HCT116 (cell line): ENCODE data around the gene AMELX.

Source experiments
- CTCF ChIP-seq, 3 experiments: fragments of 200-600 bp in 1 of 3; sonication (generic) in 1 of 3; IDR thresholded peaks in 2 of 3; conservative IDR thresholded peaks in 1 of 3; 2 replicates each; pipeline ENCODE4 v1.5.1; 2012 to 2017; ENCODE audit warnings: low read depth in 2 of 3, low read length in 2 of 3, antibody characterized with exemption in 1 of 3, borderline replicate concordance in 1 of 3, control low read depth in 1 of 3, mild to moderate bottlenecking in 1 of 3, mixed read lengths in 1 of 3, mixed run types in 1 of 3, moderate library complexity in 1 of 3; ENCODE audit not compliant: insufficient read depth in 1 of 3
- JUND ChIP-seq: IDR thresholded peaks from 2 replicates; pipeline ENCODE4 v1.6.1; 2012
- POLR2A ChIP-seq: IDR thresholded peaks from 2 replicates; pipeline ENCODE4 v1.7.0; 2011; ENCODE audit warnings: borderline replicate concordance; ENCODE audit not compliant: insufficient read depth, insufficient read length; ENCODE audit errors: extremely low read depth
- ZNF274 ChIP-seq: fragments of 200-500 bp; sonication (Bioruptor generic); IDR thresholded peaks from 2 replicates; pipeline ENCODE4 v1.6.1; 2014; ENCODE audit warnings: mild to moderate bottlenecking, low read depth, low read length, inconsistent platforms

DNA sequence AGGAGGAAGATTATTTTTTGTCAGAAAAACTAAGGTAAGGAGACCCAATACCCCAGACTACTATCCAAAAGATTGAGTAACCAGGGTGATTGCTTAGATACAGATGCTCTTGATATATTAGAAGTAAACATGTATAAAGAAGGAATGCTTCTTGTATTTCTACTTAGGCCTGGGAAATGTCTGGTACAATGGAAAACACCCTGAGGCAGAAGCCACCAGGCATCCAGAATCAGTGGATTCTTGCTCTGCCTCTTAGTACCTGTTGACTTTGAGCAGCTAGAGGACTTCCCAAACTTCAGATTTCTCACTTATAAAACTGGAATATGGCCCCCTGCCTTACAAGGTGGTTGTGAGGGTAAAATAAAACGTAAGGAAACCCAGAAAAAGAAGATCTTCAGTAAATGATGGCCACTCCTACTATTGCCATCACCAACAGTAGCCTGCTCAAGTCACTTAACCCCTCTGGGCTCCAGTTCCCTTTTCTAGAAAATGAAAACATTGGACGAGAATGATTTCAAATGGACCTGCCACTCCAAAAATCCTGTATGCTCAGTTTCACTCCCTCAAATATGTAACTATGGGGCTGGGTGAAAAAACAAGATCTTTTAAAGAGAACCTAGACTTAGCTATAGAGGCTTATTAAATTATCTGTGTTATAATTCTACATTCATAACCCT, 56.6 kb downstream of the AMELX start:
- no peak for TF ChIP-seq ZNF274
- TF ChIP-seq POLR2A = no peak
- no peak for TF ChIP-seq JUND
- TF ChIP-seq CTCF (IDR thresholded peaks at IDR 0.05 in 2 of 3, conservative IDR thresholded peaks at IDR 0.05 in 1 of 3; ENCODE audit: borderline replicate concordance in 1 of 3, insufficient read depth in 1 of 3, low read depth in 2 of 3, low read length in 2 of 3) = no peak
